ENCODE data around the gene FERMT2.
A peak's percentile ranks its signal among the peaks of the same experiment; 100 is the strongest.

The FERMT2 gene, protein sequence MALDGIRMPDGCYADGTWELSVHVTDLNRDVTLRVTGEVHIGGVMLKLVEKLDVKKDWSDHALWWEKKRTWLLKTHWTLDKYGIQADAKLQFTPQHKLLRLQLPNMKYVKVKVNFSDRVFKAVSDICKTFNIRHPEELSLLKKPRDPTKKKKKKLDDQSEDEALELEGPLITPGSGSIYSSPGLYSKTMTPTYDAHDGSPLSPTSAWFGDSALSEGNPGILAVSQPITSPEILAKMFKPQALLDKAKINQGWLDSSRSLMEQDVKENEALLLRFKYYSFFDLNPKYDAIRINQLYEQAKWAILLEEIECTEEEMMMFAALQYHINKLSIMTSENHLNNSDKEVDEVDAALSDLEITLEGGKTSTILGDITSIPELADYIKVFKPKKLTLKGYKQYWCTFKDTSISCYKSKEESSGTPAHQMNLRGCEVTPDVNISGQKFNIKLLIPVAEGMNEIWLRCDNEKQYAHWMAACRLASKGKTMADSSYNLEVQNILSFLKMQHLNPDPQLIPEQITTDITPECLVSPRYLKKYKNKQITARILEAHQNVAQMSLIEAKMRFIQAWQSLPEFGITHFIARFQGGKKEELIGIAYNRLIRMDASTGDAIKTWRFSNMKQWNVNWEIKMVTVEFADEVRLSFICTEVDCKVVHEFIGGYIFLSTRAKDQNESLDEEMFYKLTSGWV

DNA sequence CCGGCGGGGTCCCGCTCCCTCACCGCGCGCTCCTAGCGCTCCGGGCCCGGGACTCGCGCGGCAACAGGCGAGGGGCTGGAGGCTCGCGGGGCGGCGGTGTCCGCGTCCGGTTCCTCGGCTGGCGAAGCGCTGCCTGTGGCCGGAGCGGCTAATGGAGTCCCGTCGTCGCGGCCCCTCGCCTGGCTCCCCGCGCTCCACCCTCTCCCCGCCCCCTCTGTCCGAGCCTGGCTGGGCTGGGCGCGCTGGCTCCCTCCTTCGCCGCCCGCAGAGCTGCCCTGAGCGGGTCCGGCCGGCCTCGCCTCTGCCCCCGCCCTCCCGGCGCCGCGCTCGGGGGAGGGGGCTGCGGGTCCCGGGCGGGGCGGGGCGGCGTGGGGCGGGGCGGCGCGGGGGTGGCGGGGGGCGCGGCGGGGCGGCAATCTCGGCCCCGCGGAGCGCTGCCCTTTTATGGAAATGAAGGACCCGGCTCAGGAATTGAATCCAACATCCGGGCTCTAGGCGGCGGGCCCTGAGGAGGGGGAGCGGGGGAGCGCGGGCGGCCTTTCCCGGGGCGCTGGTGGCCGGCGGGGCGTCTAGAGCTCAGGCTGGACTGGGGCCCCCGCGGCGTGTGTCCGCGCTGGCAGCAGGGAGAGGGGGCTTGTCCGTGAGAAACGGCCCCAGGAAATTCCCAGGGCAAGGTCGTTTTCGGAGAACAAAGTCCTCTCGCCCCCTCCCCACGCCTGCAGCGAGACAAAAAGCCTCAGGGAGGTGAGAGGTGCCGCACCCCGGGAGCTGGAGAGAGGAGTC, at the start of gene FERMT2:
Gene FERMT2, minus strand, starts transcription at position 153 of the 783 bp plus-strand sequence. CDS start 482 bp downstream, outside the sequence.
- peak; percentile 95 for DNase-seq (ENCODE audit: low spot score)

DNA sequence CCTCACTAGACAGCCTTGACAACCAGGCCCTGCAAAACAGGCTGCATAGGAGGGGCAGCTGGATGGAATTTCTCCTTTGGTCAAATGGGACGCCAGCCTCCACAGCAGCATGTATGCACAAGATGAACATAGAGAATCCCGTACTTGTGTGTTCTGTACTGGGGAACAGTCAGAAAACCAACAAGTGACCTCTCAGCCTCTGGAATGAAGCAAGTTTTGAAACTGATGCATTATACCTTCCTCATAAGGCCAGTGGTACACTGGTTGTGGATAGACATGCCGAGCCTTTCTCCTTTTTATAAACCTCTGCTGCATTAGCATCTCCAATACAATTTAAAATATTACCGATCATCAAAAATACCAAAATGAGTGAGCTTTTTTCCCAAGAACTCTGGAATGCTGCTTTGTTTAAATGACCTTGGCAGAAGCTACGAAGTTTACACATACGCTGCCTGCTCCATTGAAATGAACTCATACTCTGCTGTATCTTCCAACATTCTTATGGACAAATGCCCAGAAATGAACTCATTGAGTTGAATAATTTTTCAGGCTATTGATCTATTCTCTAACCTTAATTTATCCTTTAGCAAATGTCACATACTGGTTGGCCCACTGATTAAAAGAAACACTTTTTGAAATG, 47.6 kb upstream of the FERMT2 start:
- DNase-seq (ENCODE audit: low spot score) = no peak

DNA sequence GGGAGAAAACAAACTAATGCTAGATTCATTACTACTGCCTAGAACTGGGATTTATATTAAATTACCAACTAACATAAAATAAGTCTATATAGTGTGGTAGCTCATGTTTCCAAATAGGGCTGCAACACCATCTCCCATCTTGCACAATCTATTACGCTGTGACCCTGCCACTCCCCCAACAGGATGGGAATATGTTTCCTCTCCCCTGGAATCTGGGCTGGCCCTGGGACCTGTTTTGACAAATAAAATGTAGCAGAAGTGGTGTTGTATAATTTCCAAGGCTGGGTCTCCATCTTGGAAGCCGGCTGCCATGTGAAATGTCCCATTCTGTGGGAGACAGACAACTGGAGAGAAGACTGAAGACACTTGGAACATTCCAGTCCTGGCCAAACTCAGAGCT, 45.6 kb upstream of the FERMT2 start:
- DNase-seq (ENCODE audit: low spot score) = no peak

DNA sequence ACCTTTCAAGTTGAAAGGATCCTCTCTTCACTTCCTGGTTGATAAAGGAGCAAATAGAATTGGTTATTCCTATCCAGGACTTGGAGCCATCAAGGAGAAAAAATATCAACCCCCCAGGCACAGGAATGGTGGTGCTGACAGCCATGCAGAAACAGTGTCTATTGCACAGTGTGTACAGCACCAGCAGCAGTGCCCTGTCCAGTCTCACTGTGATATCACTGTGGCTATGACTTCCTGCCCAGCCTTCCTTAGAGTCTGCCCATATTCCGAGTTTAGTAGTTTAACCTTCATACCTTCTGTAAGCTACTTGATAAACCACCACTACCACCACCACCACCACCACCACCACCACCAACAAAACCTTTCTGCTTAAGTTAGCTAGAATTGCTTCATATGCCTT, 45.1 kb upstream of the FERMT2 start:
- DNase-seq (ENCODE audit: low spot score) = no peak

DNA sequence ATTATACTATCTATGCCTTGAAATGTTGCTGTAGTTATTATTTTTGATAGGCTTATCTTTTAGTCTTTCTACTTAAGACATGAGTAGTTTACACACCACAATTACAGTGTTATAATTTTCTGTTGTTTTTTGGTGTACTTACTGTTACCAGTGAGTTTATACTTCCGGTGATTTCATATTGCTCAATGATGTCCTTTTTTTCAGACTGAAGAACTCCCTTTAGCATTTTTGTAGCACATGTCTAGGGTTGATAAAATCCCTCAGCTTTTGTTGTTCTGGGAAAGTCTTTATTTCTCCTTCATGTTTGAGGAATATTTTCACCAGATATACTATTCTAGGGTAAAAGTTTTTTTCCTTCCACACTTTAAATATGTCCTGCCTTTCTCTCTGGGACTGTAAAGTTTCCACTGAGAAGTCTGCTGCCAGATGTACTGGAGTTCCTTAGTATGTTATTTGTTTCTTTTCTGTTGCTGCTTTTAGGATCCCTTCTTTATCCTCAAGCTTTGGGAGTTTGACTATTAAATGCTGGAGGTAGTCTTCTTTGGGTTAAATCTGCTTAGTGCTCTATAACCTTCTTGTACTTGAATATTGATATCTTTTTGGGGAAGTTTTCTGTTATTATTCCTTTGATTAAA, 41.5 kb upstream of the FERMT2 start:
- DNase-seq (ENCODE audit: low spot score) = no peak

DNA sequence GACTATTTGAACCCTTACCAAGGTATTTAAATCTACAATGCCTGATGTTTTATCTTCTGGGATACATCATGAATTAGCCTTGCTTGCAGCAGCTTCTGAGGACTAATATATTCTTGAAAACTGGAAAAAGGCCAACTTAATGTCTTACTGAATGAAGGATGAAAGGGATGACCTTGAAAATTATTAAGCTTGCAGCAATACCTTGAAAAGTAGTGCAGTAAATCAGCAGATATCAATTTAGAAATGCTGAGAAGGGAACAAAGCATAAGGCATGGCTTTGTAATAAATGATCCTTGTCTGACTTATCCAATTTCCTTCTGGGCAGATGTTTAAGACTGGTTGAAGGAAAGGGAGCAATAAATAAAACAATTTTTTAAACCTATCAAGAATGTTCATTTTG, 37.3 kb upstream of the FERMT2 start:
- DNase-seq (ENCODE audit: low spot score) = no peak

DNA sequence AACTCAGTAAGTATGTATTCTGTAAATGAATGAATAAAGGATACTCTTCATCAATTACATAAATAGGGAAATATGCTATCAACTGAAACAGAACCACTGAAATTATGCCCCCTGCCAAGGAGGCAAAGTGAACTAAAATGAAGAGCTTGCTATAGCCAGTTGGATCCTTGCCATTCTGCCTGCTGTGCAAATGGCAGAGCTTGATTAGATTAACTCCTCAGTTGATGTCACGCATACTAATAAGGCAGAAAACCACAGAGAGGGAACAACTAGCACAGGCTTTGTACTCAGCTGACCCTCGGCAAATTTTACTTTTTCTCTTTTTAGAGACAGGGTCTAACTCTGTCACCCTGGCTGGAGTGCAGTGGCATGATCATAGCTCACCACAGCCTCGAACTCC, 36.7 kb upstream of the FERMT2 start:
- no peak for DNase-seq (ENCODE audit: low spot score)

DNA sequence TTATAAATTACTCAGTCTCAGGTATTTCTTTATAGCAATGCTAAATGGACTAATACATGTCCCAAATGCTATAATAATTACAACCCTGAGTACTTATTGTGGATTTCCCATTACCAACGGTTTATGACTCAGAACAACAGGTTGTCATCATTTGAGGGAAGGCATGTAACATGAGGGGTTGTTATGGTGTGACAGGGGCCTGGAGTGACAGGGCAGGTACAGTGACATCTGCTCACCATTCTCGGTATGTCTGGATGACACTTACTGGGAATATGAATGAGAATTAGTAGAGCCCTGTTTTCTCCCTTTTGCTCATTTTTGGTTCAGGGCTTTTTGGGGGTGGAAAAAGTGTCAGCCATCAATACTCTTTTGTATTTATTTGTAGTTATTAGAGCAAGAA, 36.2 kb upstream of the FERMT2 start:
- no peak for DNase-seq (ENCODE audit: low spot score)

DNA sequence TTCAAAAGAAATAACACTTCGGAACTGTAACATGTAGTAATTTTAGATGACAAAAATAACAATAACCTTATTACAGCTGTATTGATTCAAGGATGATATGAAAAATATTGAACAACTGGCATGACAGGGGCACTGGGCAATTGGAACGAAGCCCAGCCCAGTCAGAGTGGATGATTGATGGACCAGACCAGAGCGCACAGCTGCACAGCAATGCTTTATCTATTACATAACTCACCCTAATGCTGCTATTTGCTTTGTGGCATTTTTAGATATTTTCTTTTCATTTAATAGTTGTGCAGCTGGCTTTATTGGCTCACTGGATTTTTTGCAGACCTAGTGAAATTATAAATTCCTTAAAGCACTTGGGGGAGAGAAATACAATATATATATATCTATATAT, 26.9 kb upstream of the FERMT2 start:
- DNase-seq (ENCODE audit: low spot score) = no peak

DNA sequence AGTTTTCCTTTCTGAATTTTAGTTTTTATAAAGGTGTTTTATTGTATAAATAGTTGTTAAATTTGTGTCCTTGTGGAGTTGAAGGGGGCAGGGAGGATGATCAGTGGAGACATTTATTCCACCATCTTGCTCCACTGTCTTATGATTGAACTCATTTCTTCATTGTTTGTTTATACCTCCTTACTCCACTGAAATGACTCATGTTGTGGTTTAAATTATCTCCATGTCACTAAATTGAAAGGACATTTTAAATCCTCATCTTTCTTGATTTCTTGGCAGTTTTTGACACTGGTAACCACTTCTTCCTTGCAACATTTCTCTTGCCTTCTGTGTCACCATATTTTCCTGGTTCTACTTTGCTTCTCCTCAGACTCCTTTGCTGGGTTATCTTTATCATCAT, 23.6 kb upstream of the FERMT2 start:
- no peak for DNase-seq (ENCODE audit: low spot score)

DNA sequence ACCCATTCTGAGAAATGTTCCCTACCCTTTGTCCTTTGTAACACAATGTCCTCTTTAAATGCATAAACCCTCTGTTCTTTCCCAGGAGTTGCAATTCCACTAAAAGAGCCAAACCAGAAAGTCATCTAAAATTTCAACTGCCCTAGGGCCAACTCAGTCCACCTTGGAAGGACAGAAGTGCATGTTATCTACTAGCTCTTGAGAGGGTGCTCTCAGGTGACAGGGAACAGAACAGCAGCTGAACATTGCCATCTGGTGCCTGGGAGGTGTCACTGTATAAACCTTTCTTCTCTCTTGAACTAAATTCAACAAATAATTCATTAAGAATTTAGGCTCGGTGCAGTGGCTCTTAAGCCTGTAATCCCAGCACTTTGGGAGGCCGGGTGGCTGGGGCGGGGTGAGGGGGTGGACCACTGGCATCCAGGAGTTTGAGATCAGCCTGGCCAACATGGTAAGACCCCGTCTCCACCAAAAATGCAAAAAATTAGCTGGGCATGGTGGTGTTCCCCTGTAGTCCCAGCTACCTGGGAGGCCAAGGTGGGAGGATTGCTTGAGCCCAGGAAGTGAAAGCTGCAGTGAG, 10.3 kb upstream of the FERMT2 start:
- peak; percentile 78 for DNase-seq (ENCODE audit: low spot score)

DNA sequence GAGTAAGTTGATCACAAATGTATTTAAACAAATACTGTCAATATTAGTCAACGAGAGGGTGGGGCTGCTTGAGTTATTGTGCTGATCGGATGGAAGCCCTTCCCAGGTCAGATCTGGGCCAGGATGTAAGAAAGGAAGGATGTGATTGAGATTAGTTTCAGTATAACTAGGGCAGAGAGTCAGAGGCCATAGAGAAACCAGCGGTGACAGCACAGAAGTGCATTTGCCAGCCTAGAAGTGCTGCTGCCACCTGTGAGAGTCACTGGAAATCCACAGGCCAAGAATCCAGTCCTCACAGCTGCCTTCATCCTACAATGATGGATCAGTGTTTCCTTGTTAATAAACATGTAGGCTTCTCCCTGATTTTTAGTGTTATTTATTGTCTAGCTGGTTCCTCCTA, 9.8 kb upstream of the FERMT2 start:
- peak; percentile 18 for DNase-seq (ENCODE audit: low spot score)

DNA sequence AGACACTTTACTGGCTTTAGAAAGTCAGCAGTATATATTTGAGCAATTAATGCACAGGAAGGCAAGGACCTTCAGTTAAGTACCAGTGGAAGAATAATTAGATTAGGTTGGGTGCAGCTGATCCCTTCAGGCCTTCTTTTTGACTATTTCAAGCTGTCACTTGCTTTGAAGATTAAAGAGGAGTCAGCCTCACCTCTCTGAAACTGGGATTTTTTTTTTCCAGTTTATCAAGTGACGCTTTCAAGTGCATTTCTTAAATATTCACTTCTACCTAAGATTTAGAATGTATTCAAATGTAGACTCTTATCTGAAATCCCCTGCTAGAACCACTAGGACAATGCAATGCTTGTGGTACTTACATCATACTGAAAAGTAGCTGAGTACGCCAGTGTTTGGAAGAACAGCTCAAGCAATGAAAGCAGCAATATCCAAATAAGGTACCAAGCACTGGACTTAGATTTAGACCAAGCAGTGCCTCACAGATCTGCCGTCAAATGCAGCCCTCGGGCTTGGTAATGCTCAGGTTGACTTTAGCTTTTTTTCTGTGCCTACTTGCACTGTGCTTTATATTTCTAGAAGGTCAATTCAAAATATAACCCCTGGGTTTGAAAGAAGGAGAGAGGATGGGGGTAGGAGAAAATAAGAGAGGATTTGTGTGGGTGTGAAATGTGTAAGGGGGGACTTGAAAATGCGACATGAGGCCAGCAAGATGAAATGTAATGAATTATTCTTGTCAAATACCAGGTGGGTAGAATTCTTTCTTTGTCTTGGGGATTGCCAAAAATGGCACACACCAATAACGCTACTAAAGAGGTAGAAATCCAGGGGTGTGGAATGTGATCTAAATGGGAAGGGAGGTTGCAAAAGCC, 3.7 kb upstream of the FERMT2 start:
- no peak for DNase-seq (ENCODE audit: low spot score)

DNA sequence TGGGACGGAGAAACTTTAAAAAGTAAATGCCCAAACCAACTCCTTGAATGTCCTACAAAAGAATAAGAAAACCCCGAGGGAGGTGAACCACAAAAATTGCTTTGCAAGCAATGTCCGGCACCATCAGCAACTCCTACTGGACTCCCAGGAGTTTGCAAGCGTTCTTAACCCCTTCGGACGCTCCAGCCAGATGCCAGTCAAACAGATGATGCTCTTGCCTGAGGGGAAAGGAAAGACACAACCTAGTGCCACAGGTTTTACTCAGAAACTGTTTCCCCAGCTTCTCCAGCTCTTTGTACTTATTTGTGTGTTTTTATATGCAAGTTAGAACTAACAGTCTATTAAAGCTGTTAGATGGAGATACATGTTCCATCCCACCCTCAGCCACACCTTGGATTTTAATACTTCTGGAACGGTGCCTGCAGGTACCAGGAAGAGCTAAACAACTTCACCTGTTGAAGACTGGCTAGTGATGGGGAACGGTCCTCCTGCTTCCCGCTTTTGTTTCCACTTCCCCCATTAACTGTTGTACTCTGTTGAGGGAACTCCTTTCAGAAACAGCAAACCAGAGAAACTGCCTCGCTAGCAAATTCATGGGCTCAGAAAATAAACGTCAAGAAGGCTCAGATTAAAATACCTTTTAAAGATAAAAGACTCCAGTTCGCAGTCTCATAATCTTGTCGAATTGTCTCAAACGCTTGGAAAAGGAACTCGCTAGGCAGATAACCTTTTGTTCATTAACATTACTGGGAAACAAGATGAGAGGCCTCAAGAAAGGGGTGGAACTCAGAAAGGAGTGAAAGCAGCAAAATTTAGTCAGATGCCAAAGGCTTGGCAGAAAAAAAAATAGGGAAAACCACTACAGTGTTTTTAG, 1.1 kb upstream of the FERMT2 start:
- DNase-seq (ENCODE audit: low spot score) = no peak

DNA sequence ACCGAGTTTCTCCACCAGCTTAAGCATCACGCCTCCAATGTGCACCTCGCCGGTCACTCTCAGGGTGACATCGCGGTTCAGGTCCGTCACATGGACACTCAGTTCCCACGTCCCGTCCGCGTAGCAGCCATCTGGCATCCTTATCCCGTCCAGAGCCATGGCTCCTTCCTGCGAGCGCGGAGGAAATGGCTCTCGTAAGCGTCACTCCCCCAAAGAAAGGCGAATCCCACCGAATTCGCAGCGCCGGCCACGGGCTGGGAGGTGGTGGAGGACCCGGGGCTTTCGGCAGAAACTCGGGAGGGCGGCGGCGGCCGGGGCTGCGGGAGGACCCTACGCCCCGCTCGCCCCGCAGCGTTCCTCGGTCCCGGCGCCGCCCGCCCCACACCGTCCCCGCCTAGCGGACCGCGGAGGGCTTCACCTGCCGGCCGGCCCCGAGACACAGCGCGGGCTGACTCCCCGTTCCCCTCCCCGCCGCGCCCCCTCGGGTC, 396 bp downstream of the FERMT2 start:
- DNase-seq (ENCODE audit: low spot score) = peak; percentile 83

DNA sequence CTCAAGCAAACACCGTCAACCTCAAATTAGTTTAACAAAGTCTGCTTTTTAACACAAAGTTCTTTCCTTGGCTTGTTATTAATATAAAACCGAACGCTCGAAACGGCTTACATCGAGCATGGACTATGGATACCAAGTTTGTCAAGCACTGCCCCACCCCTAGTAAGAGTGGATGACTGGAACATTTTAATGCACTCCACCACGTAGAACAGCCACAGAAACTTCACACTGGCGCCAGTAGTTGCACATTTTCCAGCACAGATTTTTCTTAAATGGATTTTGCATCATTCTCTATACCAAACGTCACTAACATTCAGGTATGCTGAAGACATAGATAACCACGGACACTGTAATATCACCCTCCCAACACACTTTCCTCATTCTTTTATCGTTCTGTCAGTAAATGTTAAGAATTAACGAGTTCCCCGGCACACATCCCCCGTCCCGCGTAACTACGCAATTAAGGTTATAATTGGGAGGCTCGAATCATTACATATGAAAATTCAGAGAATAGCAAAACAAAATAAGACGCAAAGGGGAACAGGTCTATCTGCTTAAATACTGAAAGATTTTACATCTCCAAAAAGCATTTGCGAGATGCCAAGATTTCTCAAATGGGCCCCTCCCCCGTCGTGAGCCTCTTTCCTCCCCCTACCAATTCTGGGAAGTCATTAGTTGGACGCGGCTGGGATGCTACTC, 990 bp downstream of the FERMT2 start:
- DNase-seq (ENCODE audit: low spot score) = peak; percentile 30

DNA sequence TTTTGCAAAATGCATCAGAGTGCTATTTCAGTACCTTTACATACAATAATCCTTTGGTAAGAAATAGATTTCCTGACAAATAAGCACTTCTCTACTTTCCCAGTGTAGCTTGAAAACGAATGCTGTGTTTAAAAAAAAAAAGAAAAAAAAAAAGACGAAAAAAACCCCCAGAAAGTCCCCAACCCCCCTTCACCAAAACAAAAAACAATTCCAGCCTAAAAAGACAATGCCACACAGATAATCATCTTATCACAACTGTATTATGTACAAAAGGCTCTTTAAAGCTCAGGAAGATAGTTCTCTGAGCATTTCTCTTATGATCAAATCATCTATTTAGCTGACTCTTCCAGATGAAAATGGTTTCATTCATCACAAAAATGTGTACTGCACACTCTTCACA, 1.6 kb downstream of the FERMT2 start:
- no peak for DNase-seq (ENCODE audit: low spot score)

DNA sequence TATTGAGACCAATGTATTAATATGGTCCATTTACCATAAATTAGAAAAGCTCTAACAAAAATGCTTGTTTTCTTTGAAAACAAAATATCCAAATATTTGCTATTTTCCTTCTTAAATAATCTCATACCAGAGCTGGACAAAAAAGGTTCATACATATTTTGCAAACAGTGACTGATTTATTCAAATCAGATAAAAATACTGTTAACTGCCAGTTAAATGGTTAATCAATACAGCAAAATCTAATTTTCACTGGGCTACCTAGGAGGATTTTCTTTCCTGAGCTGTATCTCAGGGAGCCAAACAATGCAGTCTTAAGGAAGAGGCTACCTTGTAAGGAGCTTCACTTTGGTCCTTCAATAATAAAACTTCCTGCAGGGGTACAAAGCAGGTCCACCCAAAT, 2.0 kb downstream of the FERMT2 start:
- DNase-seq (ENCODE audit: low spot score) = no peak

DNA sequence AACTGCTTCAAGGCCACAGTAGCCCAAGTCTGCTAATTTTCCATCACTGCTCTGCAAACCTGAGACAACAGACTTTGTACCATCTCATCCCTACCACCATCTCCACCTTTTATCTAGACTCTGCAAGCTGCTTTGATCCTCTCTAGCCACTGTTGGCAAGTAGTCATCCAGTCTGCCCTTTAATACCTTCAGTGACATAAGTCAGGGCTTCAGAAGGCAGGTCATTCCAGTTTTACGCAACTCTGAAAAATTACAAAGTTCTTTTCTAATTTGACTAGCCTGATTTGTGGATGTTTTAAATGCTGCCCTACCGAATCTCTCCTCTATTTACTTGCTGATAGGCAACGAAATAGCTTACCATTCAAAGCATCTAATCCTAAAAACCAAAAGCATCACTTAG, 2.8 kb downstream of the FERMT2 start:
- DNase-seq (ENCODE audit: low spot score) = no peak

Measured in D341Med (cell line).